ENCODE results near the gene PXK.

The PXK gene

DNA sequence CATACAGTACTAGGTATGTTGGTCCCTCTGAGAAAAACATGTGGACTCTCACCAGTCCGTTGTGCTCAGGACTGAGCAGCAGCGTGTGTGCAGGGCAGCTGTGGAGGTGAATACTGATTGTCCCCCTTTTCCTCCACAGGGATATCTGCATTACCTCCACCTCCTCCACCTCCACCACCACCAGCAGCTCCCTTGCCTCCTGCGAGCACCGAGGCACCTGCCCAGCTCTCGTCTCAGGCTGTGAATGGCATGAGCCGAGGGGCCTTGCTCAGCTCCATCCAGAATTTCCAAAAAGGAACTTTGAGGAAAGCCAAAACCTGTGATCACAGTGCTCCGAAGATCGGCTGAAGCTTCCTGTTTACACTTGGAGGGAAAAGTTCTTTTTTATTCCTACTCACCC, 91.9 kb downstream of the PXK start:
- H3K4me3 ChIP-seq (ENCODE audit: low read depth, low read length): no peak overlapping the region
- in situ Hi-C loops (cut with HindIII; ENCODE audit: low sequenced_read_pairs): no loop called here
- TF ChIP-seq, protein P1, sequence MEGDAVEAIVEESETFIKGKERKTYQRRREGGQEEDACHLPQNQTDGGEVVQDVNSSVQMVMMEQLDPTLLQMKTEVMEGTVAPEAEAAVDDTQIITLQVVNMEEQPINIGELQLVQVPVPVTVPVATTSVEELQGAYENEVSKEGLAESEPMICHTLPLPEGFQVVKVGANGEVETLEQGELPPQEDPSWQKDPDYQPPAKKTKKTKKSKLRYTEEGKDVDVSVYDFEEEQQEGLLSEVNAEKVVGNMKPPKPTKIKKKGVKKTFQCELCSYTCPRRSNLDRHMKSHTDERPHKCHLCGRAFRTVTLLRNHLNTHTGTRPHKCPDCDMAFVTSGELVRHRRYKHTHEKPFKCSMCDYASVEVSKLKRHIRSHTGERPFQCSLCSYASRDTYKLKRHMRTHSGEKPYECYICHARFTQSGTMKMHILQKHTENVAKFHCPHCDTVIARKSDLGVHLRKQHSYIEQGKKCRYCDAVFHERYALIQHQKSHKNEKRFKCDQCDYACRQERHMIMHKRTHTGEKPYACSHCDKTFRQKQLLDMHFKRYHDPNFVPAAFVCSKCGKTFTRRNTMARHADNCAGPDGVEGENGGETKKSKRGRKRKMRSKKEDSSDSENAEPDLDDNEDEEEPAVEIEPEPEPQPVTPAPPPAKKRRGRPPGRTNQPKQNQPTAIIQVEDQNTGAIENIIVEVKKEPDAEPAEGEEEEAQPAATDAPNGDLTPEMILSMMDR (IDR thresholded peaks at IDR 0.05; ENCODE audit: low read depth, low read length, missing control alignments): no peak
- DNase-seq (ENCODE audit: low read depth): no peak

- DNase-seq (ENCODE audit: low read depth): no peak
- in situ Hi-C loops (cut with HindIII; ENCODE audit: low sequenced_read_pairs): no loop called here
- no peak overlapping the region for H3K4me3 ChIP-seq (ENCODE audit: low read depth, low read length)
- TF ChIP-seq, protein P1 (IDR thresholded peaks at IDR 0.05; ENCODE audit: low read depth, low read length, missing control alignments): no peak
Measured at GRCh38 chr3:58425782-58426181, 93.1 kb downstream of the PXK start.

GRCh38 chr3:58427661-58428361, 95.1 kb downstream of the PXK start:
- TF ChIP-seq, protein P1 (IDR thresholded peaks at IDR 0.05; ENCODE audit: low read depth, low read length, missing control alignments): no peak
- H3K4me3 ChIP-seq (ENCODE audit: low read depth, low read length): no peak overlapping the region
- in situ Hi-C loops (cut with HindIII; ENCODE audit: low sequenced_read_pairs): no loop called here
- no peak for DNase-seq (ENCODE audit: low read depth)

DNA sequence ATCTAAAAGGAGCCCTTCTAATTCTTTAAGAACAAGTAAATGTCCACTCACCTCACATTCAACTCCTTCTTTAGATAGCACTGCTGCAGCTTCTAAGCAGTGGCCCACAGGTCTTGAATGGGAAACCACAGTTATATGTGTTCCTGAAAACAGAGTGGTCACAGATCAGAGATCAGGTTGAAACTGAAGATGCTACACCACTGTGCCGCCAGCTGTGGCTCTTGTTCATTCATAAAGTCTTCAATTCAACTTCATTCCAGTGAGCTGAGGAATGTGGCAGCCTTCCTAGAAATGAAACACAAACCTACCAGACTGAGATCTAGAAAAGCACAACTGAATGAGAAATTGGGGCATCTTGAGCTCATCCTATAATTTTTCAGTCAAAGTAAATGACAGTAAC, 97.0 kb downstream of the PXK start:
- DNase-seq (ENCODE audit: low read depth): peak; percentile 29
- in situ Hi-C loops (cut with HindIII; ENCODE audit: low sequenced_read_pairs): no loop called here
- TF ChIP-seq, protein P1 (IDR thresholded peaks at IDR 0.05; ENCODE audit: low read depth, low read length, missing control alignments): no peak
- no peak overlapping the region for H3K4me3 ChIP-seq (ENCODE audit: low read depth, low read length)

DNA sequence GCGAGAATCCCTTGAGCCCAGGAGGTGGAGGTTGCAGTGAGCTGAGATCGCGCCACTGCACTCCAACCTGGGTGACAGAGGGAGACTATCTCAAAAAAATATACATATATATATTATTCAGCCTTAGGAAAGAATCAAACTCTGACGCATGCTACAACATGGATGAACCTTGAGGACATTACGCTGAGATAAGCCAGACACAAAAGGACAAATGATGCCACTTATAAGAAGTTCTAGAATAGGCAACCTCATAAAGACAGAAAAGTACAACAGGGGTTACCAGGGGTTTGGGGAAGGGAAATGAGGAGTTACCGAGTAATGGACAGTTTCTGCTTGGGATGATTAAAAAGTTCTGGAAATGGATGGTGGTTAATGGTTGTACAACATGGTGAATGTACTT, 100.2 kb downstream of the PXK start:
- in situ Hi-C loops (cut with HindIII; ENCODE audit: low sequenced_read_pairs): no loop called here
- TF ChIP-seq, protein P1 (IDR thresholded peaks at IDR 0.05; ENCODE audit: low read depth, low read length, missing control alignments): no peak
- peak overlapping the region; percentile 88 for H3K4me3 ChIP-seq (ENCODE audit: low read depth, low read length)
- DNase-seq (ENCODE audit: low read depth): no peak

DNA sequence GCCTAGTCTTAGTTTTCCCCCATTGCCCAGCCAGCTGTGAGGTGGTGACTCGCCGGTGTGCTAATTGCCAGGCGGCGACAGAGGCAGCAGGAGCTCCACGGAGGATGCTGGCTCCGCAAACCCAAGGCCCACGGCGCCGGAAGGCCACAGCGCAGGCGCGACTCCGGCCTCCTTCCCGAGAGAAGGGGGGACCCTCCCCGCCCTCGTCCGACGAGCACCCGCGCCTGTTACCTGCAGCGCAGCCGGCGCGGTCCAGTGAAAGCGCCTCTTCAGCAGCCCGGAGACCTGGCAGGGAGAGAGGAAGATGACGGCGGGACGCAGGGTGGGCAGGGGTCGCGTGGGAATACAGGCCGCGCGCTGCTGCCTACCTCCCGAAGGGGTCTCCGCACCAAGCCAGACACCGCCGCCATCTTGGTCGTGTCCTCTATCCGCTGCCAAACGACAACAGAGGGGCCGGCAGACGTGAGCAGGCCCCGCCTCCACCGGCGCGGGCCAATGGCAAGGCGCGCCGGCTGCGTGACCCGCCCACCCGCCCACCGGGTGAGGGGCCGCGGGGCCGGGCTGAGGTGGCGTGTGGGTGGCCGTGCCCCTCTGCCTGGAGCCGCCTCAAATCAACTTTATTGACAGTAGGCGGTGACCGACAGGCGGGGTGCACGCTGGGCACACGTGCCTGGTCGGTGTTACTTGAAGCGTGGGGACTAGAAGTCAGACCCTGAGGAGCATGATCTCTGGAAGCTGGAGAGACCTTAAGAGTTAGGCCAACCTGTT, 100.9 kb downstream of the PXK start, which contains the start of gene PDHB:
PDHB (minus strand) TSS at position 433 of the 768 bp plus-strand sequence; CDS start at position 410, 23 bp downstream.
- in situ Hi-C loops (cut with HindIII; ENCODE audit: low sequenced_read_pairs): no loop called here
- peak within 1 kb of the TSS; percentile 88 for H3K4me3 ChIP-seq (ENCODE audit: low read depth, low read length)
- TF ChIP-seq, protein P1 (IDR thresholded peaks at IDR 0.05; ENCODE audit: low read depth, low read length, missing control alignments): no peak
- DNase-seq (ENCODE audit: low read depth): peak; percentile 67

Measured in astrocyte of the cerebellum (primary cell).